ENCODE measurements around the gene EDEM2.
"Not testable (repeated sequence)": the region's sequence is repeated elsewhere in the genome, so short reads cannot be mapped to it uniquely, and the experiment has no call there.

The EDEM2 gene, protein sequence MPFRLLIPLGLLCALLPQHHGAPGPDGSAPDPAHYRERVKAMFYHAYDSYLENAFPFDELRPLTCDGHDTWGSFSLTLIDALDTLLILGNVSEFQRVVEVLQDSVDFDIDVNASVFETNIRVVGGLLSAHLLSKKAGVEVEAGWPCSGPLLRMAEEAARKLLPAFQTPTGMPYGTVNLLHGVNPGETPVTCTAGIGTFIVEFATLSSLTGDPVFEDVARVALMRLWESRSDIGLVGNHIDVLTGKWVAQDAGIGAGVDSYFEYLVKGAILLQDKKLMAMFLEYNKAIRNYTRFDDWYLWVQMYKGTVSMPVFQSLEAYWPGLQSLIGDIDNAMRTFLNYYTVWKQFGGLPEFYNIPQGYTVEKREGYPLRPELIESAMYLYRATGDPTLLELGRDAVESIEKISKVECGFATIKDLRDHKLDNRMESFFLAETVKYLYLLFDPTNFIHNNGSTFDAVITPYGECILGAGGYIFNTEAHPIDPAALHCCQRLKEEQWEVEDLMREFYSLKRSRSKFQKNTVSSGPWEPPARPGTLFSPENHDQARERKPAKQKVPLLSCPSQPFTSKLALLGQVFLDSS

DNA sequence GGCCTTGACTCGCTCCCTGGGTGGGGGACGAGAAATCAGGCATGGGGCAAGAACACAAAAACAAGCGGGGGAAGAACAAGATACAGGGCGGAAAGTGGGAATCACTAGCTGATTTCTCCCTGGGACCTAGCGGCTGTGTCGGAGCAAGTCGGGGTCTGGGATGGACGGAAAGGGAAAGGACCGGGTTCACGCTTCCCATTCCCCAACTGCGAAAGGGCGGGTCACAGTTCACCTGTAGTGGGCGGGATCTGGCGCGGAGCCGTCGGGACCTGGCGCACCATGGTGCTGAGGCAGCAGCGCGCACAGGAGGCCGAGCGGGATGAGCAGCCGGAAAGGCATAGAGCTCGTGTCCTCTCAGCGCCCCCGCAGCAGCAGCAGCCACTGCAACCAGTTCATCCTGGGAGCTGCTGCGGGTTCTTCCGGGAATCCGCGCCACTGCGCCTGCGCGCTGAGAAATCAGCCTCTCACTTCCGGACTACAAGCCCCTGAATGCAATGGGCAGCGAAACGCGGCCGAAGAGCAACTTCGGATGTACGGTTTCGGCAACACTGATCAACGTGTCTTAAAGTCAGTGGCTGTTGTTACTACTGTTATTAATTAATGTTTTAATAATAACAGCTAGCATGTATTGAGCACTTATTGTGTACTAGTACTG lies at the start of gene EDEM2:
EDEM2 (minus strand) TSS at position 417 of the 655 bp plus-strand sequence; CDS start at position 339, 78 bp downstream.
- peak; percentile 98 for DNase-seq (ENCODE audit: low read depth, low spot score)

DNA sequence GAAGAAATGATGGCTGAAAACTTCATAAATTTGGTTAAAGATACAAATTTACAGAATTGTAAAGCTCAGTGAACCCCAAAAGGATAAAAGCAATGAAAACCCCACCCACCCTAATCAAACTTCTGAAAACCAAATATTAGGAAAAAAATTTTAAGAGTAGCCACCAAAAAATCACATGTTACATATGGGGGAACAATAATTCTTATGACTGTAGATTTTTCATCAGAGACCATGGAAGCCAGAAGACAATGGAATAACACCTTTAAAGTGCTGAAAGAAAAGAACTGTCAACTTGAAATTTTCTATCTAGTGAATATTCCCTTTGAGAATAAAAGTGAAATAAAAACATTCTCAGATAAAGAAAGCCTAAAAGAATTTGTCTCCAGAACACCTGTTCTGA lies 49.2 kb upstream of the EDEM2 start:
- DNase-seq (ENCODE audit: low read depth, low spot score), result no peak

DNA sequence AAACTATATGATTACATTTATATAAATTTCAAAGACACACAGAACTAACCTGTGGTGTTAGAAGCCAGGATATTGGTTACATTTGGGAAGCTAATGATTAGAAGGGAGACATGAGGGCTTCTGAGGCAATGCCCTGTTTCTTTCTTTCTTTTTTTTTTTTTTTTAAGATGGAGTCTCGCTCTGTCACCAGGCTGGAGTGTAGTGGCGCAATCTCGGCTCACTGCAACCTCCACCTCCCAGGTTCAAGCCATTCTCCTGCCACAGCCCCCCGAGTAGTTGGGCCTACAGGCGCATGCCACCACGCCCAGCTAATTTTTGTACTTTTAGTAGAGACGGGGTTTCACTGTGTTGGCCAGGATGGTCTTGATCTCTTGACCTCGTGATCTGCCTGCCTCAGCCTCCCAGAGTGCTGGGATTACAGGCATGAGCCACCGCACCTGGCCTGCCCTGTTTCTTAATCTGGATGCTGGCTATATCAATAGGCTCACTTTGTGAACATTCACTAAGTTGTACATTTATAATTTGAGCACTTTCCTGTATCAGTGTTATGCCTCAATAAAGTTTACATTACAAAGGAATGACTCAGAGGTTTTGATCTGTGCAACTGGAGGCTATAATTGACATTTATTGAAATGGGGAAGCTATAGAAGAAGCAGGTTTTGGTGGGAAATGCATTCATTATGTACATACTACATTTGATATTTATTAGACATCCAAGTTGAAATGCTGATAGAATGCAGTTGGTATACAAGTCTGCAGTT lies 46.1 kb upstream of the EDEM2 start:
- not testable (repeated sequence) for DNase-seq (ENCODE audit: low read depth, low spot score)

DNA sequence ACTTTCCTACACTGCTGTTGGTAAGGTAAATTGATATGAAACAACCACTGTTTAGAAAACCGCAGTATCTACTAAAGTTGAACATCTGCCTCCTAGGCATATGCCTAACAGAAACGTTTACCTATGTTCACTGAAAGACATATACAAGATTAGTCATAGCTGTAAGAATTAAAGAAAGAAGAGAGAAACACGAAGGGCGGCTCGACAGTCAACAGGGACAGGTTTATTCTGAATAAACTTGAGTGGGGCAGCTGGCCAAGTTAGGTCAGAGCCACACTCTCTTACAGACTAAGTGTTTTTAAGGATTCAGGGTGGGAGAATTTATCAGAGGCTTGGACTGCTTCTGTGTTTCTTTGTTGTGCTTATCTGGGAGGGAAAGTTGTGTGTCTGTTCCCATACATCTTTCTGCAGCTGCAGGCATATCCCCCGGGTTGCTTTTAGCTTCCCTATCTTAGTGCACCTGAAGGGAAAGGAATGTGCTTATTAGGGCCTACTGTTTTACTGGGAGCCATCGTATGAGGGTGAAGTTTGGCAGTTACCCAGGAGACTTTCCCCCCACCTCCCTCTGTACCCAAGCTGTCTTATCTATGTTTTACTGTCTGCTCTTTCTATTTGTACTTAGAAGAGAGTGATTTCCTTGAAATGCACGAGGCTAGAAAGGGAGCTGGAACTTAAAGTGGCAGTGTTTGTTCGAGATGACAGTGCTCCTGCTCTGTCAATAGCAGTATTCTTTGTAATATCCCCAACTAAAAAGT lies 45.2 kb upstream of the EDEM2 start:
- peak; percentile 28 for DNase-seq (ENCODE audit: low read depth, low spot score)

DNA sequence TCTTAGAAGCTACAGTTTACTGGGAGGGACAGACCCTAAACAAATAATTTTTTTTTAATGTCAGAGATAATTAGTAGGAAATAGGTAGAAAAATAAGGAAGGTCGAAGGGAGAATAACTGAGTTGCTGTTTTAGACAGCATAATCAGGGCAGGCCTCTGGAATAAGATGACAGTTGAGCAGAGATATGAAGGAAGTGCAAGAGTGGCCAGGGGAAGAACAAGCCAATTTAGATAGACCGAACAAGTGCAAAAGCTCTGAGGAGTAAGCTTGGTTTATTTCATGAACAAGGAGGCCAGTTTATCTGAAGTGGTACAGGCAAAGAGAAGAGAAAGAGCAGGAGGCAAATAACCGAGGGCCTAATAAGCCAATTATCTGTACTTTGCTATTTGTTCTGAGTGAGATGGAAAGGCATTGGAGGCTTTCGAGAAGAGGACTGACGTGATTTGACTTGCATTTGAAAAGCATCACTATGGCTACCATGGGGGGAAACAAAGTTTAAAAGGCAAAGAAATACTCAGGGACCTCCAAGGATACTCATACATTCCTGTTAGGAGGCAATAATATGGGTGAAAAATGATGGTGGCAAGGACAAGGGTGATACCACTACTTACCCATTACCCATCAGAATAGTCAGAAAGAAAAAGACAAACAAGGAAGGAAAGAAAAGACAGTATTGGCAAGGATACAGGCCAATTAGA lies 44.4 kb upstream of the EDEM2 start:
- no peak for DNase-seq (ENCODE audit: low read depth, low spot score)

DNA sequence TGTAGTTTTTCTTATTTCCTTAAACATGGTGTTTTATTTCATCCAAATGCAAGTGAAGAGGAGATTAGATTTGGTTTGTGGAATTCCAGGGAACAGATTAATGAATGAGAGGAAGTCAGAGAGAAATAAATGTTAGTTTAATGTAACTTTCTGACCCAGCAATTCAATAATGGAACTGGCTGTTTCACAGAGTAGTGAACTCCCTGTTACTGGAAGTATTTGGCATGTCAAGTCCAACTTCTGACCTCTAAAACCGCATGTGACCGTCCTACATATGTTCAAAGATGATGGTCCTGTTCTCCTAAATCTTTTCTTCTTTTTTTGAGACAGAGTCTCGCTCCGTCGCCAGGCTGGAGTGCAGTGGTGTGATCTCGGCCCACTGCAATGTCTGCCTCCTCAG lies 43.4 kb upstream of the EDEM2 start:
- no peak for DNase-seq (ENCODE audit: low read depth, low spot score)

DNA sequence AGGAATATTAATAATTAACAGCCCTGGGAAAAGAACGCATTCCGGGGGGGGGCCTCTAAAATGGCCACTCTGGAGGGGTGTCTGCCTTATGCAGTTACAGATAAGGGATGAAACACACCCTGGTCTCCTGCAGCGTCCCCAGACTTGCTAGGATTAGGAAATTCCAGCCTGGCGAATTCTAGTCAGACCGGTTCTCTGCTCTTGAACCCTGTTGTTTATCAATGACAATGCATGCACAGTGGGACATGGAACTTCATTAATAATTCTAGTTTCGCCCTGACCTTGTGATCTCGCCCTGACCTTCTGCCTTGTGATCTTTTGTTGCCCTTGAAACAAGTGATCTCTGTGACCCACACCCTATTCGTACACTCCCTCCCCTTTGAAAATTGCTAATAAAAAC lies 42.1 kb upstream of the EDEM2 start:
- DNase-seq (ENCODE audit: low read depth, low spot score), result not testable (repeated sequence)

DNA sequence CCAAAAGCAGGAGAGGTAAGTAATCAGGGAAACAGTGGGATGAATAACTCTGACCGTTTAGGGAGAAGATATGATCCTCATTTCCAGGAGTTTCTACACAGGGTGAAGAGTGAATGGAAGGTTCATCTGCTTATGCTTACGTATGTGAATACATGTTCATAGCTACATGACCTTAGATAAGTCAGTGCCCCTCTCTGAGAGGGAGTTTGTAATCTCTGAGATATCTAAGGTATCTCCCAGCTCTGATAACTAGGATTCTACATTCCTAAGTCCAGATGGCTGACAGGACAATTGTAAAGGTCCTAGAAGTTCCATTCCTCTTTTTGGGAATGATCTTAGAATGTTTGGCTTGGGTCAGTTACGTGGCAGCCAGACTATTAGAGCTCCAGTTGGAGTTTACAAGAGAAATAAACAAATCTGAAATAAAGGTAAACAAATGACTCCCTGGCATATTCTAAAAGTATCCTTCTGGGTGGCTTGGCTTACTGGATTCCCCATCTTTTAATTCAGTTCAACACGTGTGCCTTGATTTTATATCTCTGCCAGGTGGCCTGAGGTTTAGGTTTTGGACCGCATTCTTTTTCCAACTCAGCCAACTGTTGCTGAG lies 40.6 kb upstream of the EDEM2 start:
- no peak for DNase-seq (ENCODE audit: low read depth, low spot score)

DNA sequence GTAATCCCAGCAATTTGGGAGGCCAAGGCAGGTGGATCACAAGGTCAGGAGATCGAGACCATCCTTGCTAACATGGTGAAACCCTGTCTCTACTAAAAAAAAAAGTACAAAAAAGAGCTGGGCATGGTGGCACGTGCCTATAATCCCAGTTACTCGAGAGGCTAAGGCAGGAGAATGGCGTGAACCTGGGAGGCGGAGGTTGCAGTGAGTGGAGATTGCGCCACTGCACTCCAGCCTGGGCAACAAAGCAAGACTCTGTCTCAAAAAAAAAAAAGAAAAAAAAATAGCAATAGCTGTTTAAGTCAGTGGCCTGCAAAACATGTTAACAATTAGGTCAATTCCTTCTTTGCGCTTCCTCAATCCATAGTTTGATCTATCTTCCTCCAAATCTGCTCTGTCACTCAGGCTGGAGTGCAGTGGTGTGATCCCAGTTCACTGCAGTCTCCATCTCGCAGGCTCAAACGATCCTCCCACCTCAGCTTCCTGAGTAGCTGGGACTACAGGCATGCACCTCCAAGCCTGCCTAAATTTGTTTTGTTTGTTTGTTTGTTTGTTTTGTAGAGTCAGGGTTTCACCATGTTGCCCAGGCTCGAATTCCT lies 39.7 kb upstream of the EDEM2 start:
- DNase-seq (ENCODE audit: low read depth, low spot score), result not testable (repeated sequence)

DNA sequence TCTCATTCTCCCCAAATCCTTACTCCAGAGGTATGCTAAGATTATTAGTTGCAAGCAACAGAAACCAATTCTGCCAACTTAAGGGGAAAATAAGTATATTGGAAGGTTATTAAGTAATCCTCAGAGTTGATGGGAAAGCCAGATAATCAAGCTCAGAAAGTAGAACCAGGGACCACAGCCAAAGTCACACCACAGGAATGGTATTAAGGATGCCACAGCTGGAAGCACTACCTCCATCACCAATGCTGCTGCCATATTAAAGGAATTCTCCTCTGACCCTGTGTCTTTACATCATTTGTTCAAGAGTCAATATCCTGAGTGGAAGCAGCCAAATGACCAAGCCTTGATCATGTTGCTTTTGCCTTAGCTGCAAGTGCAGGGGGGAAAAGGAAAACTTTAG lies 34.6 kb upstream of the EDEM2 start:
- no peak for DNase-seq (ENCODE audit: low read depth, low spot score)

DNA sequence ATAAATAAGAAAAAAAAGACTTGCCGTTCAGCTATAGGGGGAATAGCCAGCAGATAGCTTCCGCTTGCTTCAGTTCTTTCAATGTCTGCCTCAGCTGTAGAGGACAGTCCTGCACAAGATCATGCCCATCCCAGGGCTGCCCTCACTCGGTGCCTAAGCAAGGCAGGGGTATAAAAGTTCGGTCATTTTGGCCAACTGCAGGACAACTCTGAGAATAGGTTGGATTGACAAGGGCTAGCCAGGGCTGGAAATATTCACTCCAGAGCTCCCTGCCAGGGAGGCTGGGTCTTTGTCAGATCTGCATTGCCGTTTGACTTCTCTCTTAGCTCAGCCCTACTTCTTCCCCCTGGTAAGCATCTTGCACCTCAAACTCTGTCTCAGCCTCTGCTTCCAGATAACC lies 33.1 kb upstream of the EDEM2 start:
- no peak for DNase-seq (ENCODE audit: low read depth, low spot score)

DNA sequence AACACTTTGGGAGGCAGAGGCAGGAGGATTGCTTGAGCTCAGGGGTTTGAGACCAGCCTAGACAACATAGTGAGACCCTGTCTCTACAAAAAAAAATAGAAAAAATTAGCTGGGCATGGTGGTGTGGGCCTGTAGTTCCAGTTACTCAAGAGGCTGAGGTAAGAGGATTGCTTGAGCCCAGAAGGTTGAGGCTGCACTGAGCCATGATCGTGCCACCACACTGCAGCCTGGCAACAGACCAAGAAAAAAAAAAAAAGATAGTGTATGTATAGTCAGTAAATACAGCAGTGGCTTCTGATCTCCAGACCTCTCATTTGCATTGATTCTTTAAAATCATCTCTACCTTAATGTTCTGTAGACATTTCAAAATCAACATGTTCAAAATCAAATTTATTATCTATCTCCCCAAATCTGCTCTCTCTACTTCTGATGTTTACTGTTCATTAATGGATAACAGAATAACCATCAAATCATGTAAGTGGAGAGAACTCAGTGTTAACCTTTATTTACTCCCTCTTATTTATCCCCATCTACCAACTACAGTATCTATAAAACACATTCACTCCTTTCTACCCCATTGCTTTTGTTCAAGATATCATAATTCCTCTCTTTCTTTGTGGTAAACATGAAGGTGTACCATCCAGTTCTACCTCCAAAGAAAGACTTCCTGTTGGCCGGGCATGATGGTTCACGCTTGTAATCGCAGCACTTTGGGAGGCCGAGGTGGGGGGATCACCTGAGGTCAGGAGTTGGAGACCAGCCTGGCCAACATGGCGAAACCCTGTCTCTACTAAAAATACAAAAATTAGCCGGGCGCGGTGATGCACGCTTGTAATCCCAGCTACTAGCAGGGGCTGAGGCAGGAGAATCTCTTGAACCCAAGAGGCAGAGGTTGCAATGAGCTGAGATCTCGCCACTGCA lies 32.4 kb upstream of the EDEM2 start:
- no peak for DNase-seq (ENCODE audit: low read depth, low spot score)

DNA sequence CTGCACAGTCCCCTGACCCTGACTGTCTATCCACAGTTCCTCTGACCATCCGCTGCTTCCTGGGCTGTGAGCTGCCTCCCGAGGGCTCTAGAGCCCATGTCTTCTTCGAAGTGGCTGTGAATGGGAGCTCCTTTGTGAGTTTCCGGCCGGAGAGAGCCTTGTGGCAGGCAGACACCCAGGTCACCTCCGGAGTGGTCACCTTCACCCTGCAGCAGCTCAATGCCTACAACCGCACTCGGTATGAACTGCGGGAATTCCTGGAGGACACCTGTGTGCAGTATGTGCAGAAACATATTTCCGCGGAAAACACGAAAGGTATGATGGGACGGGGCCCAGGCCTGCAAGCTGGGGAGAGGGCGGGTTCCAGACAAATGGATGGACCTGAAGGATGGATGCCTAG lies 29.0 kb upstream of the EDEM2 start:
- DNase-seq (ENCODE audit: low read depth, low spot score), result no peak

DNA sequence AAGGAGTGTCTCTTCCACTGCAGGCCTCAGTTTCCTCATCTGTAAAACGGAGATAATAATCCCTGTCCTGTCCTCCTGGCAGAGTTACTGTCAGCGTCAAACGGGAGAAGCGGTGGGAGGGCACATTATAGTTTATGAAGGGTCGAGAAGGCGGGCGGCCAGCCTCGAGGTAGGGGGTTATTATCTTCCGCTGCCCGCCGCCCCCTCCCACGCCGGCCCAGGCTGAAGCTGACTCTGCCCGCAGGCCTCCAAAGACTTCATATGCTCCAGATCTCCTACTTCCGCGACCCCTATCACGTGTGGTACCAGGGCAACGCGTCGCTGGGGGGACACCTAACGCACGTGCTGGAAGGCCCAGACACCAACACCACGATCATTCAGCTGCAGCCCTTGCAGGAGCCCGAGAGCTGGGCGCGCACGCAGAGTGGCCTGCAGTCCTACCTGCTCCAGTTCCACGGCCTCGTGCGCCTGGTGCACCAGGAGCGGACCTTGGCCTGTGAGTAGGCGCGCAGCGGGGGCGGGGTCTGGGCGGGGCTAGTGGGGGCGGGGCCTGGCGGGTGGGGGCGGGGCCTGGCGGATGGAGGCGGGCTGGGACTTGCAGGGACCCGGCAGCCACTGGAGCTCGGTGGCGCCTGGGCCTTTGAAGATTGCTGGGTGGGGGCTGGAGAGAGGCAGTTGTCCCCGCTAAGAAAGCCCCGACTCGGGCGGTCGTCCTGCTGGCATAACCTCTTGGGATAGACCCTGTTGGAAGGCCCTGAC lies 27.5 kb upstream of the EDEM2 start:
- peak; percentile 60 for DNase-seq (ENCODE audit: low read depth, low spot score)

DNA sequence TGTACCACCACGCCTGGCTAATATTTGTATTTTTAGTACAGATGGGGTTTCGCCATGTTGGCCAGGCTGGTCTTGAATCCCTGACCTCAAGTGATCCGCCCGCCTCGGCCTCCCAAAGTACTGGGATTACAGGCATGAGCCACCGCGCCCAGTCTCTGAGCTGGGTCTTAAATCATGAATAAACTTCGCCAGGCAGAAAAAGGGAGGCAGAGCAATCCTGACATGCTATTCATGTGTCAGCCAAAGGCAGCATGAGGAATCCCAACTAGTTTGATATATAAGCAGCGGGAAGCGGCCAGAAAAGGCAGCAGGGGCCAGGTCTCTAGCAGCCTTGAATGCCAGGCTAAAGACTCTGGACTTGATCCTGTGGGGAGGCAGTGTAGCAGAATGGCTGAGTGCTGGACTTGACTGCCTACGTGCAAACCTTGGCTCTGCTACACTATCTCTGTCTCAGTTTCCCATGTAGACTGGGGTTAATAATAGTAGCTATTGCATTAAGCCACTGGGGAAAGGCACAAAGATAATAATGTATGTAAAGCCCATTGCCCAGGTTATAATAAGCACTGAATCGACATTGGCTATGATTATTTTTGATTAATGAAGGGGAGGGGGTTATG lies 26.5 kb upstream of the EDEM2 start:
- DNase-seq (ENCODE audit: low read depth, low spot score), result no peak

DNA sequence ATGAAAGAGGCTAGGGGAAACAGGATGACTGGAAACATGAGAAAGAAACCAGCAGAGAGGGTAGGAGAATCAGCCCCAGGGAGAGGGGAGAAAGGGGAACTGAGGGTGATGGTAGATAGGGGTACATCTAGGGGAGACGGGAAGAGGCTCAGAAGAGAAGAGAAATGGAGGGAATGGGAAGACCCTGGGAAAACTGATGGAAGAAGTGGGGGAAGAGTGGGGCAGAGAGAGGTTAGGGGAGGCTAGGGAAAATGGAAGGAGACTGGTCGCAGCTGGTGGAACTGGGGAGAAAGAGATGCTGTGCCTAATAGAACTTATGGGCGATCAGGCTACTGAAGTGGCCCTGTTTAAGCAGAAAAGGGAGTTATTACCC lies 25.3 kb upstream of the EDEM2 start:
- no peak for DNase-seq (ENCODE audit: low read depth, low spot score)

DNA sequence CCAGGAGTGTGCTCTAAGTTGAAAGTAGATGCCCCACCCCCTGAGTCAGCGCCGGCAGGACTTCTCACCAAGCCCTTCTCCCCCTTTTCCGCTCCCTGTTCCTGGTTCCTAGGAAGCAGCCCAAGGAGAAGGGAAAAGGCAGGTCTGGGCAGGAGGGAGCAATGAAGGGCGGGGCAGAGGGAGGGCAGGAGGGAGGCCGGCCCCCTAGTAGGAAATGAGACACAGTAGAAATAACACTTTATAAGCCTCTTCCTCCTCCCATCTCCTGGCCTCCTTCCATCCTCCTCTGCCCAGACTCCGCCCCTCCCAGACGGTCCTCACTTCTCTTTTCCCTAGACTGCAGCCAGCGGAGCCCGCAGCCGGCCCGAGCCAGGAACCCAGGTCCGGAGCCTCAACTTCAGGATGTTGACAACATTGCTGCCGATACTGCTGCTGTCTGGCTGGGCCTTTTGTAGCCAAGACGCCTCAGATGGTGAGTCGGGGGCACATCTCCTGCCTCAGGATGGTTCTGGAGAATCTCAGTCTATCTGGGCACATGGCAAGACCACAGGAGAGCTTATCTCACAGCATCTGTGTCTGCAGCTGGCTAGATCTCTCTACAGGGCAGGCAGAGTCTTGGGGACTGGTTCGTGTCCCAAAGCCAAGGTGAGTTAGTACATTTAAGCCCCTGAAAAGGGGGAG lies 24.8 kb upstream of the EDEM2 start, which contains the start of gene PROCR:
PROCR (plus strand) TSS at position 320 of the 681 bp plus-strand sequence; CDS start at position 403, 83 bp downstream.
- DNase-seq (ENCODE audit: low read depth, low spot score), result peak; percentile 84
